ENCODE results near the gene UBTD2.

- no peak for TF ChIP-seq EZH2 (IDR thresholded peaks at IDR 0.05; ENCODE audit: low read length, unreplicated experiment)
- TF ChIP-seq, protein P1, sequence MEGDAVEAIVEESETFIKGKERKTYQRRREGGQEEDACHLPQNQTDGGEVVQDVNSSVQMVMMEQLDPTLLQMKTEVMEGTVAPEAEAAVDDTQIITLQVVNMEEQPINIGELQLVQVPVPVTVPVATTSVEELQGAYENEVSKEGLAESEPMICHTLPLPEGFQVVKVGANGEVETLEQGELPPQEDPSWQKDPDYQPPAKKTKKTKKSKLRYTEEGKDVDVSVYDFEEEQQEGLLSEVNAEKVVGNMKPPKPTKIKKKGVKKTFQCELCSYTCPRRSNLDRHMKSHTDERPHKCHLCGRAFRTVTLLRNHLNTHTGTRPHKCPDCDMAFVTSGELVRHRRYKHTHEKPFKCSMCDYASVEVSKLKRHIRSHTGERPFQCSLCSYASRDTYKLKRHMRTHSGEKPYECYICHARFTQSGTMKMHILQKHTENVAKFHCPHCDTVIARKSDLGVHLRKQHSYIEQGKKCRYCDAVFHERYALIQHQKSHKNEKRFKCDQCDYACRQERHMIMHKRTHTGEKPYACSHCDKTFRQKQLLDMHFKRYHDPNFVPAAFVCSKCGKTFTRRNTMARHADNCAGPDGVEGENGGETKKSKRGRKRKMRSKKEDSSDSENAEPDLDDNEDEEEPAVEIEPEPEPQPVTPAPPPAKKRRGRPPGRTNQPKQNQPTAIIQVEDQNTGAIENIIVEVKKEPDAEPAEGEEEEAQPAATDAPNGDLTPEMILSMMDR (conservative IDR thresholded peaks at IDR 0.05; ENCODE audit: low read depth, low read length) = no peak
These were observed 120.2 kb downstream of the UBTD2 start for GRCh38 chr5:172163346-172163745.

Measured in PC-3 (cell line).